DND-41 (cell line): ENCODE data around the gene MRM1.

ENCODE experiments used
- CTCF ChIP-seq: IDR thresholded peaks from 2 replicates; pipeline ENCODE4 v1.5.1; 2012; ENCODE audit warnings: borderline replicate concordance, low read length, moderate library complexity, mild to moderate bottlenecking; ENCODE audit not compliant: poor library complexity, severe bottlenecking; ENCODE audit errors: extremely low read depth
- EZH2 ChIP-seq: IDR thresholded peaks from 3 replicates; pipeline ENCODE4 v1.6.1; 2012; ENCODE audit warnings: borderline replicate concordance, low read depth, mild to moderate bottlenecking, moderate library complexity, low read length, inconsistent platforms; ENCODE audit not compliant: severe bottlenecking

GRCh38 chr17:36617773-36618172, 16.4 kb downstream of the MRM1 start:
- TF ChIP-seq CTCF (no peak), EZH2 (no peak)
